Midbrain (tissue), 1 donor: ENCODE results near the gene IFNB1.
A peak's percentile ranks its signal among the peaks of the same experiment; 100 is the strongest.

Source experiments
- DNase-seq: peaks from one replicate; lab custom pipeline; 2025; lab: John Stamatoyannopoulos, UW

Gene IFNB1

GRCh38 chr9:21077781-21078180, at the start of gene IFNB1:
Gene IFNB1, minus strand, starts transcription at chr9:21077942. Its CDS starts 73 bp downstream, at chr9:21077869.
- DNase-seq, result no peak

- DNase-seq, result no peak
Observed at GRCh38 chr9:21121595-21122251, 44.0 kb upstream of the IFNB1 start.

GRCh38 chr9:21121079-21121478, 43.3 kb upstream of the IFNB1 start:
- DNase-seq, result no peak

- no peak for DNase-seq
Observed at GRCh38 chr9:21119093-21119770, 41.5 kb upstream of the IFNB1 start.

- DNase-seq, result no peak
Observed at GRCh38 chr9:21114311-21114710, 36.6 kb upstream of the IFNB1 start.

- peak; percentile 81 for DNase-seq
Observed at GRCh38 chr9:21110708-21111576, 33.2 kb upstream of the IFNB1 start.

- DNase-seq, result no peak
Observed at GRCh38 chr9:21104787-21105186, 27.0 kb upstream of the IFNB1 start.

GRCh38 chr9:21102305-21102704, 24.6 kb upstream of the IFNB1 start:
- no peak for DNase-seq

GRCh38 chr9:21097817-21098216, 20.1 kb upstream of the IFNB1 start:
- DNase-seq, result no peak

GRCh38 chr9:21096901-21097255, 19.1 kb upstream of the IFNB1 start:
- no peak for DNase-seq

- DNase-seq, result no peak
Observed at GRCh38 chr9:21096172-21096900, 18.6 kb upstream of the IFNB1 start.

- DNase-seq, result no peak
Observed at GRCh38 chr9:21095561-21095960, 17.8 kb upstream of the IFNB1 start.

- no peak for DNase-seq
Observed at GRCh38 chr9:21086538-21086937, 8.8 kb upstream of the IFNB1 start.

- no peak for DNase-seq
Observed at GRCh38 chr9:21085005-21085404, 7.3 kb upstream of the IFNB1 start.

GRCh38 chr9:21084242-21084850, 6.6 kb upstream of the IFNB1 start:
- no peak for DNase-seq

- no peak for DNase-seq
Observed at GRCh38 chr9:21082671-21083070, 4.9 kb upstream of the IFNB1 start.

- no peak for DNase-seq
Observed at GRCh38 chr9:21081999-21082398, 4.3 kb upstream of the IFNB1 start.

- DNase-seq, result no peak
Observed at GRCh38 chr9:21081451-21081850, 3.7 kb upstream of the IFNB1 start.

- DNase-seq, result no peak
Observed at GRCh38 chr9:21080793-21081192, 3.1 kb upstream of the IFNB1 start.

- no peak for DNase-seq
Observed at GRCh38 chr9:21078702-21079101, 960 bp upstream of the IFNB1 start.

- no peak for DNase-seq
Observed at GRCh38 chr9:21075484-21075883, 2.3 kb downstream of the IFNB1 start.

- DNase-seq, result no peak
Observed at GRCh38 chr9:21070906-21071305, 6.8 kb downstream of the IFNB1 start.
